ENCODE data around the gene DIP2A.

GRCh38 chr21:46560568-46561444 is 102.1 kb downstream of the DIP2A start:
- TF ChIP-seq CTCF (optimal IDR thresholded peaks at IDR 0.05 in 1 of 3, IDR thresholded peaks at IDR 0.05 in 1 of 3, conservative IDR thresholded peaks at IDR 0.05 in 1 of 3; ENCODE audit: extremely low read depth in 1 of 3, insufficient read depth in 2 of 3, low read length in 3 of 3) (no peak), EZH2 (IDR thresholded peaks at IDR 0.05; ENCODE audit: low read length) (no peak)

All from keratinocyte (primary cell).